22Rv1 (cell line): Measurements from ENCODE around the gene HOXA2.

ENCODE experiments used
- H3K27ac ChIP-seq: fragments of 450-650 bp; 2 replicates; pipeline ENCODE4 v1.5.1; 2017
- CTCF ChIP-seq: fragments of 450-650 bp; IDR thresholded peaks from 2 replicates; pipeline ENCODE4 v1.5.1; 2017; ENCODE audit warnings: mild to moderate bottlenecking
- ZFX ChIP-seq: fragments of 450-650 bp; IDR thresholded peaks from 2 replicates; pipeline ENCODE4 v1.6.1; 2017; ENCODE audit warnings: antibody characterized with exemption, borderline replicate concordance

HOXA2 gene

GRCh38 chr7:27110186-27111031 is 7.9 kb upstream of the HOXA2 start:
- TF ChIP-seq ZFX: no peak
- no peak for TF ChIP-seq CTCF
- no peak overlapping the region for H3K27ac ChIP-seq

DNA sequence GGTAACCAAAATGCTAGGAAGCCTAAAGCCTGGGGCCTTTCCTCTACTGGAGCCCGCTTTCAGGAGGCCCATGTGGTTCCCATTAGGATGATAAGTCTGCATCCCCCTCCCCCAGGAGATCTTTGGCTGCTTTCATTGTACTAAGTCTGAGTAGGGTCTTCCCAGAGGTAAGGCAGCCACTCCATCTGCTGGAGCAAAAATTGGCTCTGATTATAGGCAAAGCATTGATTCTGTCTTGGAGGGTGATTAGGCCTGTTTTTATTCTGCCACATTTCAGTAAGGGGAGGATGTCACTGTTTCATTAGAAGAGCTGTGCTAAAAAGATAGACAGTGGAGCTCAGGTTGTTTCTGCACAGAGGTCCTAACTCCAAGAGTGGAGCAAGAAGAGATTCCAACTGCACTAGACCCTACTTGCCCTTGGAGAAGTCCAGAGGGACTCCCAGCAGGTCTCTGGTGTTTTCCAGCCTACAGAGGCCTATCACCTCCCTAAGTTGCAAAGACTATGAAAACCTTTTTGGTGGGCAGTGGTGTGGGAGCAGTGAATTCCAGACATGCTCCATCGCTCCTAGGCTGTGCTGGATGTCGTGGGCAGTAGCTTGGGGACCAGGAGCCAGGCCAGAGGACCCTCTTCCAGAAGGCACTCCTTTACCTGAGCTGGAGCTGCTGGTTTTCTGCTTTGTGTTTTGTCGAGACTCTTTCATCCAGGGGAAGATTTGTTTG is 7.1 kb upstream of the HOXA2 start:
- H3K27ac ChIP-seq: no peak overlapping the region
- TF ChIP-seq ZFX: no peak
- TF ChIP-seq CTCF: no peak

- H3K27ac ChIP-seq: no peak overlapping the region
- TF ChIP-seq ZFX (no peak), CTCF (no peak)
Observed at GRCh38 chr7:27108390-27109127, 6.1 kb upstream of the HOXA2 start.

GRCh38 chr7:27107391-27108381 is 5.2 kb upstream of the HOXA2 start:
- TF ChIP-seq CTCF (no peak), ZFX (no peak)
- H3K27ac ChIP-seq: no peak overlapping the region

GRCh38 chr7:27106901-27107240 is 4.4 kb upstream of the HOXA2 start:
- no peak overlapping the region for H3K27ac ChIP-seq
- TF ChIP-seq ZFX: no peak
- no peak for TF ChIP-seq CTCF

- TF ChIP-seq ZFX (no peak), CTCF (no peak)
- no peak overlapping the region for H3K27ac ChIP-seq
Observed at GRCh38 chr7:27106181-27106900, 3.9 kb upstream of the HOXA2 start.
